ENCODE data around the gene RBM42.
A peak's percentile ranks its signal among the peaks of the same experiment; 100 is the strongest.

RBM42 gene

GRCh38 chr19:35620001-35620400, 8.8 kb upstream of the RBM42 start:
- no peak overlapping the region for H3K4me3 ChIP-seq (ENCODE audit: low read depth, low read length)
- DNase-seq (ENCODE audit: low read depth): no peak
- TF ChIP-seq, protein P1, sequence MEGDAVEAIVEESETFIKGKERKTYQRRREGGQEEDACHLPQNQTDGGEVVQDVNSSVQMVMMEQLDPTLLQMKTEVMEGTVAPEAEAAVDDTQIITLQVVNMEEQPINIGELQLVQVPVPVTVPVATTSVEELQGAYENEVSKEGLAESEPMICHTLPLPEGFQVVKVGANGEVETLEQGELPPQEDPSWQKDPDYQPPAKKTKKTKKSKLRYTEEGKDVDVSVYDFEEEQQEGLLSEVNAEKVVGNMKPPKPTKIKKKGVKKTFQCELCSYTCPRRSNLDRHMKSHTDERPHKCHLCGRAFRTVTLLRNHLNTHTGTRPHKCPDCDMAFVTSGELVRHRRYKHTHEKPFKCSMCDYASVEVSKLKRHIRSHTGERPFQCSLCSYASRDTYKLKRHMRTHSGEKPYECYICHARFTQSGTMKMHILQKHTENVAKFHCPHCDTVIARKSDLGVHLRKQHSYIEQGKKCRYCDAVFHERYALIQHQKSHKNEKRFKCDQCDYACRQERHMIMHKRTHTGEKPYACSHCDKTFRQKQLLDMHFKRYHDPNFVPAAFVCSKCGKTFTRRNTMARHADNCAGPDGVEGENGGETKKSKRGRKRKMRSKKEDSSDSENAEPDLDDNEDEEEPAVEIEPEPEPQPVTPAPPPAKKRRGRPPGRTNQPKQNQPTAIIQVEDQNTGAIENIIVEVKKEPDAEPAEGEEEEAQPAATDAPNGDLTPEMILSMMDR (IDR thresholded peaks at IDR 0.05; ENCODE audit: low read depth, low read length, missing control alignments): no peak

DNA sequence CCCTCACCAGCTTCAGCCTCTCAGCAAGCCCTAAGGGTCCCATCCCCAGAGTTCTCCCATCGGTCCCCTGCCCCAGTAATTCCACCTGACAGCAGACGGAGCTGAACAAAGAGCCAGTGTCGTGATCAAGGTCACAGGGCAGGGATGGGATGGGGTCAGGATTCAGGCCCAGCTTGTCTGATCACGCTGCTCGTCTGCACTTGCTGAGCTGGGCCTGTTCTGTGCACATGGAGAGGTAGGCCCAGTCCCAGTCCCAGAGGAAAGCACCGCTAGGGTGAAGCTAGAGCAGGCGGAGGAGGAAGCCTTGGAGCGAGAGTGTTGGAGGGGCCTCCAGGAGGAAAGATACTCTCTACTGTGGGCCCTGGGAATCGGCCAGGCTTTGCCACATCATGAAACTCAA, 7.1 kb upstream of the RBM42 start:
- no peak overlapping the region for H3K4me3 ChIP-seq (ENCODE audit: low read depth, low read length)
- TF ChIP-seq, protein P1 (IDR thresholded peaks at IDR 0.05; ENCODE audit: low read depth, low read length, missing control alignments): no peak

DNA sequence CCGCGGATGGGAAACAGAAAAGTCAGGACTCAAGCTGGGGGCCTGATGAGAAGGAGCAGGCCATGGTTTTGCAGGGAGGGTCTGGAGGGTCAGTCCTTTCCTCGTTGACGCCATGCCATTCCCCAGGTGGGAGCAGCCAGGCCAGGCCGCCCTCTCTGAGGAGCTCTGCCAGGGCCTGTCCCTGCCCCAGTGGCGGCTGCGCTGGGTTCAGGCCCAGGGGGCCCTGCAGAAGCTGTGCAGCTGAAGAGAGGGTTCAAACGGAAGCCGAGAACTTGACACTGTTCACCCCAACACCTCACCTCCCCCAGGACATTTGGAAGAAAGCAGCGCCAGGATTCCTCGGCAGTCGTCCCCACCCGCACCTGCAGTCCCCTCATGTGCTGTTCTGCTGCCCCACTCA, 6.1 kb upstream of the RBM42 start:
- DNase-seq (ENCODE audit: low read depth): no peak
- H3K4me3 ChIP-seq (ENCODE audit: low read depth, low read length): no peak overlapping the region
- TF ChIP-seq, protein P1 (IDR thresholded peaks at IDR 0.05; ENCODE audit: low read depth, low read length, missing control alignments): no peak

More for the DNA sequence above, 7.1 kb upstream of the RBM42 start:
- DNase-seq (ENCODE audit: low read depth): no peak

- TF ChIP-seq, protein P1 (IDR thresholded peaks at IDR 0.05; ENCODE audit: low read depth, low read length, missing control alignments): no peak
- no peak overlapping the region for H3K4me3 ChIP-seq (ENCODE audit: low read depth, low read length)
- DNase-seq (ENCODE audit: low read depth): no peak
Observed at GRCh38 chr19:35623327-35624010, 5.4 kb upstream of the RBM42 start.

DNA sequence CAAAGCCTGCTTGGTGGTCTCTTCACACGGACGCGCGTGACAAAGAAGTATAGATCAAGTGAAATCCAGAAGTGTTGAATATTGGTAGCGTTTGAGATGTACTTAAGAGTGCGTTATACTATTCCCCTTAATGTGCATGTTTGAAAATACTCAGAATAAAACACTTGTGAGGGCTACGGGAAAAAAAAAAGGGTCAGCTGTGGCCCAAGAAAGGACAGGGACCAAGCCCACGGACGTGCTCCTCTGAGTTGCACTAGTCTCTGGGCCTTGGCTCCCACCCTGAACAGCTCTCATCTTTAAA, 622 bp upstream of the RBM42 start:
- TF ChIP-seq, protein P1 (IDR thresholded peaks at IDR 0.05; ENCODE audit: low read depth, low read length, missing control alignments): no peak
- DNase-seq (ENCODE audit: low read depth): no peak
- H3K4me3 ChIP-seq (ENCODE audit: low read depth, low read length): peak overlapping the region; percentile 69

DNA sequence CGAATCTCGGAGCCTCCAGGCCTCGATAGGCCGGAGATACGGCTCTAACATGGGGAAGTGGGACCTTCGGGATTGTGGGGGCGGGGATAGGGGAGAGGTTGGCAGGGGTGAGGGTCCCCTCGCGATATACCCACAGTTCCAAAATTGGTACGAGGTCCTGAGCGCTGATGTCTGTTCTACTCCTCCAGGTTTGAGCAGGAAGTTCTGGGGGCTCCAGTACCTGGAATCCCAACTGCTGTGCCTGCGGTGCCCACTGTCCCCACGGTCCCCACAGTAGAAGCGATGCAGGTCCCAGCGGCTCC, 447 bp downstream of the RBM42 start:
- TF ChIP-seq, protein P1 (IDR thresholded peaks at IDR 0.05; ENCODE audit: low read depth, low read length, missing control alignments): no peak
- no peak for DNase-seq (ENCODE audit: low read depth)
- H3K4me3 ChIP-seq (ENCODE audit: low read depth, low read length): peak overlapping the region; percentile 69

- TF ChIP-seq, protein P1 (IDR thresholded peaks at IDR 0.05; ENCODE audit: low read depth, low read length, missing control alignments): no peak
- DNase-seq (ENCODE audit: low read depth): no peak
- H3K4me3 ChIP-seq (ENCODE audit: low read depth, low read length): no peak overlapping the region
Observed at GRCh38 chr19:35633727-35634440, 5.0 kb downstream of the RBM42 start.
